Measurements from ENCODE around the gene EPHA5. TPM values are rescaled to one million over a fixed set of nuclear protein-coding genes. Genes with fewer than 3 reads are reported as not detected.

Gene EPHA5
- total RNA-seq, 1 experiment from 2014 or later = not detected

DNA sequence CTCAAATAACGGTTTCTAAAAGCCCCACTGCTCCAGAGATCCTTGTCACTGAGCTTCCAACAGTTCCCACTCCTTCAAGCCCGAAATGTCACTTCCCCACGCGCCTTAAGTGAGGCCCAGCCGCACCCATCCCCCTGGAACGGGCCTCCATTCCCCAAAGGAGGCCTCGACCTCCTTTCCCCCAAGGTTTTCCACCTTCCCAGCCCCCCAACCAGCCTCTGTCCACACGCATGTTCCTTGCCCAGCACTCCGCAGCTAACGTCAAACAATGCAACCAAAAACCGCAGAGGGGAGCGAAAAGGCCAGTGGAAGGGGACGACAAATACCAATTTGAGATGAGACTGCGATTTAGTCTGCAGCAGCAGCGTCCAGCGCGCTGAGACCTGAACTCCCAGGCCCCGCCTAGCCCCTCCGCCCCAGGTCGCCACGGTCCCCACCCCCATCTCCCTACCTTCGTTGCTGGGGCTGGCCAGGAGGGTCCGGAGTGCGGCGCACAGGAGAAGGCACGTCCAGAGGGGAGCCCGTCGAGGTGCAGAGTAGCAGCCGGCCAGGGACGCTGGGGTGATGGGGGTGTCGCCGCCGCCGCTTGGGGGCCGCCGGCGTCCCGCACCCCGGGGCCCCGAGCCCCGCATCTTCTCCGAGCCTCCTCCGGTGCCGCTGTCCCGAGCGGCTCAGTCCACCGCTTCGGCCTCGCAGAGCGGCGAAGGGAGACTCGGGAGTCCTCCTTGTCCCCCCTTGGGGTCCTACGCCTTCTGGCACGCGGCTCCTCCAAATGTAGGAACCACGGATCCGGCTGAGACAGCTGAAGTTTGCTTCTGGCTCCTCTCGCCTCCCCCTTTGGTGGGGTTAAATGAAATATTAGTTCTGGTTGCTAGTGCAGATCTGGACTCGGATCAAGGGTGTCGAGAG is 924 bp downstream of the EPHA5 start:
- no peak for ATAC-seq
- TF ChIP-seq TCF7L2 (IDR thresholded peaks at IDR 0.05; ENCODE audit: borderline replicate concordance, extremely low read depth, insufficient read depth, insufficient read length) = no peak
- TF ChIP-seq ELF1 (IDR thresholded peaks at IDR 0.05; ENCODE audit: borderline replicate concordance, low read depth) = no peak
- TF ChIP-seq, protein P1, sequence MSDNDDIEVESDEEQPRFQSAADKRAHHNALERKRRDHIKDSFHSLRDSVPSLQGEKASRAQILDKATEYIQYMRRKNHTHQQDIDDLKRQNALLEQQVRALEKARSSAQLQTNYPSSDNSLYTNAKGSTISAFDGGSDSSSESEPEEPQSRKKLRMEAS (IDR thresholded peaks at IDR 0.05) = no peak
- TF ChIP-seq, protein P2, sequence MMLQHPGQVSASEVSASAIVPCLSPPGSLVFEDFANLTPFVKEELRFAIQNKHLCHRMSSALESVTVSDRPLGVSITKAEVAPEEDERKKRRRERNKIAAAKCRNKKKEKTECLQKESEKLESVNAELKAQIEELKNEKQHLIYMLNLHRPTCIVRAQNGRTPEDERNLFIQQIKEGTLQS (IDR thresholded peaks at IDR 0.05) = no peak
- TF ChIP-seq, protein P3, sequence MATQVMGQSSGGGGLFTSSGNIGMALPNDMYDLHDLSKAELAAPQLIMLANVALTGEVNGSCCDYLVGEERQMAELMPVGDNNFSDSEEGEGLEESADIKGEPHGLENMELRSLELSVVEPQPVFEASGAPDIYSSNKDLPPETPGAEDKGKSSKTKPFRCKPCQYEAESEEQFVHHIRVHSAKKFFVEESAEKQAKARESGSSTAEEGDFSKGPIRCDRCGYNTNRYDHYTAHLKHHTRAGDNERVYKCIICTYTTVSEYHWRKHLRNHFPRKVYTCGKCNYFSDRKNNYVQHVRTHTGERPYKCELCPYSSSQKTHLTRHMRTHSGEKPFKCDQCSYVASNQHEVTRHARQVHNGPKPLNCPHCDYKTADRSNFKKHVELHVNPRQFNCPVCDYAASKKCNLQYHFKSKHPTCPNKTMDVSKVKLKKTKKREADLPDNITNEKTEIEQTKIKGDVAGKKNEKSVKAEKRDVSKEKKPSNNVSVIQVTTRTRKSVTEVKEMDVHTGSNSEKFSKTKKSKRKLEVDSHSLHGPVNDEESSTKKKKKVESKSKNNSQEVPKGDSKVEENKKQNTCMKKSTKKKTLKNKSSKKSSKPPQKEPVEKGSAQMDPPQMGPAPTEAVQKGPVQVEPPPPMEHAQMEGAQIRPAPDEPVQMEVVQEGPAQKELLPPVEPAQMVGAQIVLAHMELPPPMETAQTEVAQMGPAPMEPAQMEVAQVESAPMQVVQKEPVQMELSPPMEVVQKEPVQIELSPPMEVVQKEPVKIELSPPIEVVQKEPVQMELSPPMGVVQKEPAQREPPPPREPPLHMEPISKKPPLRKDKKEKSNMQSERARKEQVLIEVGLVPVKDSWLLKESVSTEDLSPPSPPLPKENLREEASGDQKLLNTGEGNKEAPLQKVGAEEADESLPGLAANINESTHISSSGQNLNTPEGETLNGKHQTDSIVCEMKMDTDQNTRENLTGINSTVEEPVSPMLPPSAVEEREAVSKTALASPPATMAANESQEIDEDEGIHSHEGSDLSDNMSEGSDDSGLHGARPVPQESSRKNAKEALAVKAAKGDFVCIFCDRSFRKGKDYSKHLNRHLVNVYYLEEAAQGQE (IDR thresholded peaks at IDR 0.05; ENCODE audit: low read depth) = no peak
- TF ChIP-seq, protein P4, sequence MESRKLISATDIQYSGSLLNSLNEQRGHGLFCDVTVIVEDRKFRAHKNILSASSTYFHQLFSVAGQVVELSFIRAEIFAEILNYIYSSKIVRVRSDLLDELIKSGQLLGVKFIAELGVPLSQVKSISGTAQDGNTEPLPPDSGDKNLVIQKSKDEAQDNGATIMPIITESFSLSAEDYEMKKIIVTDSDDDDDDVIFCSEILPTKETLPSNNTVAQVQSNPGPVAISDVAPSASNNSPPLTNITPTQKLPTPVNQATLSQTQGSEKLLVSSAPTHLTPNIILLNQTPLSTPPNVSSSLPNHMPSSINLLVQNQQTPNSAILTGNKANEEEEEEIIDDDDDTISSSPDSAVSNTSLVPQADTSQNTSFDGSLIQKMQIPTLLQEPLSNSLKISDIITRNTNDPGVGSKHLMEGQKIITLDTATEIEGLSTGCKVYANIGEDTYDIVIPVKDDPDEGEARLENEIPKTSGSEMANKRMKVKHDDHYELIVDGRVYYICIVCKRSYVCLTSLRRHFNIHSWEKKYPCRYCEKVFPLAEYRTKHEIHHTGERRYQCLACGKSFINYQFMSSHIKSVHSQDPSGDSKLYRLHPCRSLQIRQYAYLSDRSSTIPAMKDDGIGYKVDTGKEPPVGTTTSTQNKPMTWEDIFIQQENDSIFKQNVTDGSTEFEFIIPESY (IDR thresholded peaks at IDR 0.05; ENCODE audit: extremely low read depth, insufficient replicate concordance, low read length) = no peak
- no peak for TF ChIP-seq SIN3A (IDR thresholded peaks at IDR 0.05; ENCODE audit: low read depth)
- TF ChIP-seq CBX3 (IDR thresholded peaks at IDR 0.05; ENCODE audit: low read depth) = no peak
- TF ChIP-seq FOSL1 (IDR thresholded peaks at IDR 0.05; ENCODE audit: low read depth) = no peak
- TF ChIP-seq ZFX (IDR thresholded peaks at IDR 0.05) = no peak
- TF ChIP-seq CEBPB (IDR thresholded peaks at IDR 0.05; ENCODE audit: low read depth) = no peak
- TF ChIP-seq ZNF274 (IDR thresholded peaks at IDR 0.05; ENCODE audit: low read depth, low read length) = no peak
- no peak for TF ChIP-seq YY1 (IDR thresholded peaks at IDR 0.05; ENCODE audit: extremely low read depth, insufficient replicate concordance, low read depth, low read length)
- no peak for TF ChIP-seq SRF (IDR thresholded peaks at IDR 0.05; ENCODE audit: low read depth)
- TF ChIP-seq, protein P5, sequence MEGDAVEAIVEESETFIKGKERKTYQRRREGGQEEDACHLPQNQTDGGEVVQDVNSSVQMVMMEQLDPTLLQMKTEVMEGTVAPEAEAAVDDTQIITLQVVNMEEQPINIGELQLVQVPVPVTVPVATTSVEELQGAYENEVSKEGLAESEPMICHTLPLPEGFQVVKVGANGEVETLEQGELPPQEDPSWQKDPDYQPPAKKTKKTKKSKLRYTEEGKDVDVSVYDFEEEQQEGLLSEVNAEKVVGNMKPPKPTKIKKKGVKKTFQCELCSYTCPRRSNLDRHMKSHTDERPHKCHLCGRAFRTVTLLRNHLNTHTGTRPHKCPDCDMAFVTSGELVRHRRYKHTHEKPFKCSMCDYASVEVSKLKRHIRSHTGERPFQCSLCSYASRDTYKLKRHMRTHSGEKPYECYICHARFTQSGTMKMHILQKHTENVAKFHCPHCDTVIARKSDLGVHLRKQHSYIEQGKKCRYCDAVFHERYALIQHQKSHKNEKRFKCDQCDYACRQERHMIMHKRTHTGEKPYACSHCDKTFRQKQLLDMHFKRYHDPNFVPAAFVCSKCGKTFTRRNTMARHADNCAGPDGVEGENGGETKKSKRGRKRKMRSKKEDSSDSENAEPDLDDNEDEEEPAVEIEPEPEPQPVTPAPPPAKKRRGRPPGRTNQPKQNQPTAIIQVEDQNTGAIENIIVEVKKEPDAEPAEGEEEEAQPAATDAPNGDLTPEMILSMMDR (IDR thresholded peaks at IDR 0.05 in 2 of 3, conservative IDR thresholded peaks at IDR 0.05 in 1 of 3; ENCODE audit: borderline replicate concordance in 1 of 3, insufficient read depth in 1 of 3, low read depth in 2 of 3, low read length in 2 of 3) = no peak
- no peak for TF ChIP-seq POLR2A (IDR thresholded peaks at IDR 0.05; ENCODE audit: borderline replicate concordance, extremely low read depth, insufficient read depth, insufficient read length)
- TF ChIP-seq EZH2 (IDR thresholded peaks at IDR 0.05) = no peak
- no peak for TF ChIP-seq EZH2phosphoT487 (IDR thresholded peaks at IDR 0.05; ENCODE audit: borderline replicate concordance)
- no peak for TF ChIP-seq JUND (IDR thresholded peaks at IDR 0.05)

More for the DNA sequence above, 924 bp downstream of the EPHA5 start:
- Histone ChIP-seq H3K27me3 (ENCODE audit: insufficient read depth, low read length) (no peaks in the 10 kb centered on the region), H3K4me2 (ENCODE audit: low read length) (no peak overlapping the region), H3K4me1 (ENCODE audit: control insufficient read depth in 1 of 2, insufficient read depth in 2 of 2, low read length in 2 of 2) (no peaks in the 10 kb centered on the region), H3K36me3 (ENCODE audit: control insufficient read depth in 1 of 2, insufficient read depth in 2 of 2, low read length in 2 of 2) (no peaks in the 10 kb centered on the region), H3K27ac (ENCODE audit: low read depth, low read length) (no peak overlapping the region), H2AFZ (ENCODE audit: low read depth, low read length, poor library complexity, severe bottlenecking) (no peak overlapping the region), H3K4me3 (replicated peaks in 1 of 2; ENCODE audit: low read depth in 1 of 2, low read length in 2 of 2) (no peak overlapping the region), H3K9ac (ENCODE audit: low read length) (no peak overlapping the region), H4K20me1 (ENCODE audit: insufficient read depth) (no peaks in the 10 kb centered on the region), H3K79me2 (ENCODE audit: insufficient read depth, low read length) (no peaks in the 10 kb centered on the region), H3K9me3 (ENCODE audit: control insufficient read depth in 1 of 2, insufficient read depth in 1 of 2, low read depth in 1 of 2, low read length in 2 of 2) (peaks cover 5 to 27% of the 10 kb centered on the region in 2 experiments; a peak in 2 of 4 replicates), H3K9me2 (ENCODE audit: insufficient read depth) (no peaks in the 10 kb centered on the region)
- ChIA-PET RAD21 (ENCODE audit: low non-redundant PET in 1 of 2, low total read pairs in 2 of 2, uncharacterized antibody in 2 of 2, unreplicated experiment in 2 of 2) (no interaction called here), POLR2A (no interaction called here), CTCF (no interaction called here)
- BruUV-seq (replicated peaks) = no TSS peak
- intact Hi-C loops (cut with micrococcal nuclease) = no loop called here
- no peak for DNase-seq (ENCODE audit: low read depth, low spot score)

Data from HCT116 (cell line).